HG02623 (cell line): ENCODE data around the gene PIK3R3.
"Not testable (repeated sequence)": the region's sequence is repeated elsewhere in the genome, so short reads cannot be mapped to it uniquely, and the experiment has no call there.

ENCODE experiments used
- ATAC-seq: cut with Tn5 transposase; IDR thresholded peaks from one replicate; pipeline ENCODE4 v1.9.1; 2021; ENCODE audit warnings: moderate library complexity; ENCODE audit not compliant: unreplicated experiment

Gene PIK3R3

DNA sequence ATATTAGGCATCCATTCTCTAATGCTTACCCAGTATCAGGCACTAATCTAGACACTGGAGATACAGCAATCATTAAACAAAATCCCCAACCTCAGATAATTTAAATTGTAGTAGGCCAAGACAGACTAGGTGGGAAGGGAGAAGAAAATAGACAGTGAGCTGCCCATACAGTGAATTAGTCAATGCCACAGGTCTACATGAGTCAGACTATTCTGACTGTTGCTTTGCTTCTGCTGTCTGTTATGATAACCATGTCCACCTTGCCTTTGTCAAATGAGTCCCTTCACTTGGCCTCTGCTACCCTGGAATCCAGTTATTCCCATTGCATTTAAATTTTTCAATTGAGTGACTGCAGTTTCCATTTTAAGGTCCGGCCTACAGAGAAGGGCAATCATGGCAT is 59.5 kb downstream of the PIK3R3 start:
- ATAC-seq, result no peak

- ATAC-seq, result no peak
These were observed 62.1 kb downstream of the PIK3R3 start for GRCh38 chr1:46070164-46070814.

GRCh38 chr1:46068525-46068924 is 63.9 kb downstream of the PIK3R3 start:
- ATAC-seq, result no peak

DNA sequence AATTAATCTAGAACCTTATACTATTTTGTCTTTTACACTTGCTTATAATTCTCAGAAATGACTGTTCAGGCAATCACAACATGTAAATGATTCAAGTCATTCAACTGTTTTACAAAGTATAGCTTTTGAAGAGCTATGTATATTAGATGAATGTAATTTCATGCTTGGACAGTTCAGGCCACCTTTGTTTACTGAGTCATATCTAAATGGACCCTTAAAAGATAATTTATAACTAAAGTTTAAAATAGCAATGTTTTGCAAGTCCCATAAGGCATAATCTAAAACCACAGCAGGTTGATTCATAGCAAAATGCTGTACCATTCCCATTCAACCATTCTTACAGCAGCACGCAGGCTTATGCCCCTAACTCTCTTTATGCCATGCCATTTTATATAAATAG is 64.8 kb downstream of the PIK3R3 start:
- no peak for ATAC-seq

DNA sequence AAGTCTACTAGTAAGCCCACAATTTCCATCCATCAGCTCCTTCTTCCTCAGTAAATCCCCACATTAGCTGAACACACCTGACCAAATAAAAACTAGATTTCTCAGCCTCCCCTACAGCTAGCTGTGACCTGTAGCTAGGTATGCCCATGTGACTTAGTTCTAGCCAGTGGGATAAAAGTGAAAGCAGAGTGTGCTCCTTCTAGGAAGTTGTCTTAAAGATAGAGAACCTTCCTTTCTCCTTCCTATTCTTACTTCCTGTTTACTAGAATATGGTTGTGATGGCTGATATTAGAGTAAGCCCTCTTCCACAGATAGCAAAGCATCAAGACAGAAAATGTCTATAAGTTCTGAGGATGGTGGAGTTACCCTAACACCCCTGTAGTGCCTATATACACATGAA is 67.0 kb downstream of the PIK3R3 start:
- ATAC-seq, result no peak

- no peak for ATAC-seq
These were observed 67.7 kb downstream of the PIK3R3 start for GRCh38 chr1:46064708-46065107.

GRCh38 chr1:46062651-46063319 is 69.6 kb downstream of the PIK3R3 start:
- no peak for ATAC-seq

DNA sequence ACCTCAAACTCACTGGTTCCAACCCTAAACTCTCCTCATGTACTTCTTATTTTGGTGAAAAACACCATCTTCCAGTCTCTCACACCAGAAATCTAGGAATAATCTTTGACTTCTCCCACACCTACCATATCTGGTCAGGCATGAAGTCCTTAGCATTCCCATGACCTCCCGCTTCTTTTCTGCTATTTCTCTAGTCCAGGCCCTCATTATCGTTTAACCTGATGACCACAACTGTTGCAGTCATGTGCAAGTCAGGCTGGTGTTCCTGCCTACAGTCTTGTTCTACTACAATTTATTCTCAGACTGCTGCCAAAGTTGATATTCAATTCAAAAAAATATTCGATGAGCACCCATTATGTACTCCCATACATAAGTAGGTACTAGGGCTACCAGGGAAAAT is 71.3 kb downstream of the PIK3R3 start:
- ATAC-seq, result no peak

DNA sequence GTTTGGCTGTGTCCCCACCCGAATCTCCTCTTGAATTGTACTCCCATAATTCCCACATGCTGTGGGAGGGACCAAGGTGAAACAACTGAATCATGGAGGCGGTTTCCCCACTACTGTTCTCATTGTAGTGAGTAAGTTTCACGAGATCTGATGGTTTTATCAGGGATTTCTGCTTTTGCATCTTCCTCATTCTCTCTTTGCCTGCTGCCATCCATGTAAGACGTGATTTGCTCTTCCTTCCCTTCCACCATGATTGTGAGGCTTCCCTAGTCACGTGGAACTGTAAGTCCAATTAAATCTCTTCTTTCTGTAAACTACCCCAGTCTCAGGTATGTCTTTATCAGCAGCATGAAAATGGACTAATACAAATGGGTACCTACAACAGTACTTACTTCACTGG is 73.5 kb downstream of the PIK3R3 start:
- ATAC-seq, result no peak

- ATAC-seq, result no peak
These were observed 74.6 kb downstream of the PIK3R3 start for GRCh38 chr1:46057781-46058180.

DNA sequence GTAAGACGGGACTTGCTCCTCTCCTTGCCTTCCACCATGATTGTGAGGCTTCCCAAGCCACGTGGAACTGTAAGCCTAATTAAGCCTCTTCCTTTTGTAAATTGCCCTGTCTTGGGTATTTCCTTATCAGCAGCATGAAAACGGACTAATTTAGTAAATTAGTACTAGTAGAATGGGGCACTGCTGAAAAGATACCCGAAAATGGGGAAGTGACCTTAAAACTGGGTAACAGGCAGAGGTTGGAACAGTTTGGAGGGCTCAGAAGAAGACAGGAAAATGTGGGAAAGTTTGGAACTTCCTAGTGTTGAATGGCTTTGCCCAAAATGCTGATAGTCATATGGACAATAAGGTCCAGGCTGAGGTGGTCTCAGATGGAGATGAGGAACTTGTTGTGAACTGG is 75.2 kb downstream of the PIK3R3 start:
- ATAC-seq, result not testable (repeated sequence)

- ATAC-seq, result no peak
These were observed 76.1 kb downstream of the PIK3R3 start for GRCh38 chr1:46056325-46056724.

- ATAC-seq, result no peak
These were observed 78.7 kb downstream of the PIK3R3 start for GRCh38 chr1:46053734-46054133.

DNA sequence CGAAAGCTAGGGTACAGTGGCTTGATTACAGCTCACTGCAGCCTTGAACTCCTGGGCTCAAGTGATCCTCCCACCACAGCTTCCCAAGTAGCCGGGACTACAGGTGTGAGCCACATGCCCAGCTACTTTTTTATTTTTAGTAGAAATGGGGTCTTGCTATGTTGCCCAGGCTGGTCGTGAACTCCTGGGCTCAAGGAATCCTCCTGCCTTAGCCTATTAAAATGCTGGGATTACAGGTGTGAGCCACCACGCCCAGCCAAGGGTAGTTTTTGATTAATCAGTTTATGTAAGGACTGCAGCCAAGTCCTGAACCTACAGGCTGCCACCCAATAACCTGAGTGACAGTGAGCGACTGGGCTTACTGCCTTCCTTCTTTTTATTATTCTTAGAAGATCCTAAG is 88.3 kb downstream of the PIK3R3 start:
- ATAC-seq, result no peak

DNA sequence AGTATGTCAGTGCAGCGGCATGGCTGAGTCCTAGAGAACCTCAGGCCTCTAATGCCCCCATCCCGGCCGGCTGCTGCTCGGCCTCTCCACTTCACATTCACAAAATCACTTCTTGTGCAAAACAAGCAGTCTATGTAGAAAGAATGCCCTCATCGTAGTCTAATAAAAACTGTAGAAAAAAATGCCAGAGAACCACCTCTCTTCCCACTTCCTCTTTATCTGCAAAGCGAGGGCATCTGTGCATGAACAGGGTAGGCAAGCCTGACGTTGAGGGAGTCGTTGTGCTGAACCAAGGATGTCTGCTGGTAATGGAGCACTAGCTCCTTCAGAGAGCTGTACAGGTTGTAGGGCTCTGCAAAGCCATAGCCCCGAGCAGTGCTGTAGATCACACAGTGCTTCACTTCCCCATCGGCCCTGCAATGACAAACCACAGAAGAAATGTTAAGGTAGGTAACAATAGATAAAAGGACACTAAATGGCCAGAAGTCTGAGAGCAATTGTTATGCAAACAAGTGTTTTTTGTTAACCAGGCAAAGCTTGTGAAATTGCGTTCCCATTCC is 88.9 kb downstream of the PIK3R3 start:
- ATAC-seq, result peak; percentile 79

GRCh38 chr1:46041974-46042373 is 90.5 kb downstream of the PIK3R3 start:
- no peak for ATAC-seq

DNA sequence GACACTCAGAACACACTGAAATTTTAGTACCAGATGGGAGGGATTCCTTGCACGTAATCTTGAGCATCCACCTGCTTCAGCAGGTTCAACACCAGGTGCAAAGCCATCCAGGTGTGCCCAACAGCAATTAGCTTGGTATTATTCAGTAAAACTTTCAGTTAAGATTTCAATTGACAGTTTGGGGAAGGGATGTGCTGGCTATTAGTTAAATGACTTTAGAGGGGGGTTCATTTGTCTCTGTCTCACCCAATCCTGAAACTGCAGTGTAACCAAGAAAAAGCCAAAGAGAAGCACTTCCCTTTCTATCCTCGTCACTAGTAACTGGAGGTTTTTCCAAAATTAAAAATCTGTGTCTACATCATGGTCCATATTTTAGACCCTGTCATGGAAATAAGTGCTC is 90.9 kb downstream of the PIK3R3 start:
- no peak for ATAC-seq

- ATAC-seq, result no peak
These were observed 92.8 kb downstream of the PIK3R3 start for GRCh38 chr1:46039571-46040052.

GRCh38 chr1:46036894-46037839 is 95.3 kb downstream of the PIK3R3 start:
- ATAC-seq, result no peak

DNA sequence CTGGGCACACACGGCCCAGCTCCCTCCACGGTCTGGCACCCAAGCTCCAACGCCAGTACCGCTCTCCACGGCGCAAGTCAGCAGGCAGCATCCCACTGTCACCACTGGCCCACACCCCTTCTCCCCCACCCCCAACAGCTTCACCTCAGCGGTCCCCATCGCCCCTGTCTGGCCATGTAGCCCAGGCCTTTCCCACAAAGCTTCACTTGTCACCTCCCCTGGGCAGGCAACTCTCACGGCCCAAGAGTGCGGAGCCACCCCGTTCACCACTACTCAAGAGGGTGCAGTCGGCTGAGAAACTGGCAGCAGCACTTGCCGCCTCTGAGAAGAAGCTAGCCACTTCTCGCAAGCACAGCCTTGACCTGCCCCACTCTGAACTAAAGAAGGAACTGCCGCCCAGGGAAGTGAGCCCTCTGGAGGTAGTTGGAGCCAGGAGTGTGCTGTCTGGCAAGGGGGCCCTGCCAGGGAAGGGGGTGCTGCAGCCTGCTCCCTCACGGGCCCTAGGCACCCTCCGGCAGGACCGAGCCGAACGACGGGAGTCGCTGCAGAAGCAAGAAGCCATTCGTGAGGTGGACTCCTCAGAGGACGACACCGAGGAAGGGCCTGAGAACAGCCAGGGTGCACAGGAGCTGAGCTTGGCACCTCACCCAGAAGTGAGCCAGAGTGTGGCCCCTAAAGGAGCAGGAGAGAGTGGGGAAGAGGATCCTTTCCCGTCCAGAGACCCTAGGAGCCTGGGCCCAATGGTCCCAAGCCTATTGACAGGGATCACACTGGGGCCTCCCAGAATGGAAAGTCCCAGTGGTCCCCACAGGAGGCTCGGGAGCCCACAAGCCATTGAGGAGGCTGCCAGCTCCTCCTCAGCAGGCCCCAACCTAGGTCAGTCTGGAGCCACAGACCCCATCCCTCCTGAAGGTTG is 97.6 kb downstream of the PIK3R3 start:
- no peak for ATAC-seq
